NCI-H345 (cell line): Measurements from ENCODE around the gene RAB22A.

Experiments
- DNase-seq: peaks from one replicate; lab custom pipeline; 2025; lab: John Stamatoyannopoulos, UW

The RAB22A gene, protein sequence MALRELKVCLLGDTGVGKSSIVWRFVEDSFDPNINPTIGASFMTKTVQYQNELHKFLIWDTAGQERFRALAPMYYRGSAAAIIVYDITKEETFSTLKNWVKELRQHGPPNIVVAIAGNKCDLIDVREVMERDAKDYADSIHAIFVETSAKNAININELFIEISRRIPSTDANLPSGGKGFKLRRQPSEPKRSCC

DNA sequence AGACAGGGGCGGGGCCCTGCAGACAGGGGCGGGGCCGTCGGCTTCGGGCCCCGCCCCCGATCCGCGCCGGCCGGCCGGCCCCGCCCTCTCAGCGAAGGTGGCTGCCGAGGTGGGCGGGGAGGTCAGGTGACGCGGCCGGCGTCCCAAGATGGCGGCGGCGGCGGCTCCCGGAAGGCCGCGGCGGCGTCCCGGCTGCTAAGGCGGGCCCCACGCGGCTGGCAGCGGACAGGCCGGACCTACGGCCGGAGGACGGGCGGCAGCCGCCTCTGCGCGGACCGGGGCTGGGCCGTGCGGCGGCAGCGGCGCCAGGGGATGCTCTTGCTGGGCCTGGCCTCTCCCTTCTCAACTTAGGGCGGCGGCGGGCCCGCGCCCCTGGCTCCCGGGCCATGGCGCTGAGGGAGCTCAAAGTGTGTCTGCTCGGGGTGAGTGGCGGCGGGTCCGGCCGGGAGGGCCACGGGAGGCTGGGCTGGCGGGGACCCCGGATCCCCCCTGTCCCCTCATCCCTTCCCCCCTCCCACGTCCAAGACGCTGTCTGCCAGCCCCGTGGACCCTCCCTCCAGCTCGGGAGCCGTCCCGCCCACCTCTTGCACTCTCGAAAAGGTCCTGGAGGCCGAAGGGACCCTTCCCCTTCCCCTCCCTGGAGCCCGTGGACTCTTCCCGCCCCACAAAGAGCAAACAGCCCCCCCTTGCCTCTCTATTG, at the start of gene RAB22A:
TSS of gene RAB22A (plus strand) at position 125 of the 700 bp plus-strand sequence. CDS start at position 387, 262 bp downstream.
- peak; percentile 80 for DNase-seq

DNA sequence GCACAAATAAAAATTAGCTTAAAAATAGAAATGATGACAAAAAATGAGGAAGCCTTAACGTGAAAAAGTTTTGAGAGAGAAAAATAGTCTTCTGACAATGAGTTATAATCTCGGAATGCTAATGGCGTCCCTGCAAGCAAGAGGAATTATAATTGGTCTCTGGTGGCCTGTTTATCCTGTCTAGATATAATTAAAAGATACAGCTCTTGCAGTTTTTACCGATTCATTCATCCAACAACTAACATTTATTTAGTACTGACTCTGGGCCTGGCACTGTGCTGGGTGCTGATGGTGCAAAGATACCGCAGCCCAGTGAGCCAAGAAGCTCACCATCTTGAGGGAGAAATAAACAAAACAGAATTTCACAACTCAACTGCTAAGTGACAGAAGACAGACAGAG, 49.5 kb upstream of the RAB22A start:
- no peak for DNase-seq

DNA sequence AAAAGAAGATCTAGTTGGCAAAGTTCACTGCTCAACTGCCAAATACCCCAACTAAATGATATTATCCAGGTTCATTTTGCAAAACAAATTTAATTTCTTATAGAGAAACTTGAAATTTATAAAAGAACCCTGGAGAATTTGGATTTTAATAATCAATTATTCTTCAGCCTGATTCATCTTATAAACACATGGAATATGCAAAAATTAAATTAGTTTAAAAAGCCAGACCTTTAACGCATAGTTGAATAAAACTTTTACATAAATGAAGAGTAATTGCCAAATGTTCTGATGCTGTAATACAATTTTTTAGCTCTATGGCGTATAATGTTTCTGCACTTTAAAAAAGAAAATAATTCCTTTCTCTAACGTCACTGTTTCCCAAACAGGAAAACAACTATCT, 47.9 kb upstream of the RAB22A start:
- no peak for DNase-seq

DNA sequence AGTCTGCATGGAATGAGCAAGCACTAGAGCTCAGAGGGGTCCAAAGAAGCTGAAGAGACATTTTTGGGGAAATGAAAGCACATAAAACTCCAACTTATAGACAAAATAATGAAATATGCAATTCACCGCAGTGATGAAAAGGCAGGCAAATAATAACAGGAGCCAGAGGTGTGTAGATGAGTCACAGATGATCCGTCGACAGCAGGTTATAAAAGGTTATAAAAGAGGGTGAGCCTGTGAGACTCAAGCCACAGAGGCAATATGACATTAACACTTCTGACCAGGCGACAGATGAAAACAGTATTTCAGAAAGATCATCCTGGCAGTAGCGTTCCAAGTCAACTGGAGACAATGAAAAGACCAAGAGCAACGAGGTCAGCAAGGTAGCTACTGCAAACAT, 45.2 kb upstream of the RAB22A start:
- no peak for DNase-seq

DNA sequence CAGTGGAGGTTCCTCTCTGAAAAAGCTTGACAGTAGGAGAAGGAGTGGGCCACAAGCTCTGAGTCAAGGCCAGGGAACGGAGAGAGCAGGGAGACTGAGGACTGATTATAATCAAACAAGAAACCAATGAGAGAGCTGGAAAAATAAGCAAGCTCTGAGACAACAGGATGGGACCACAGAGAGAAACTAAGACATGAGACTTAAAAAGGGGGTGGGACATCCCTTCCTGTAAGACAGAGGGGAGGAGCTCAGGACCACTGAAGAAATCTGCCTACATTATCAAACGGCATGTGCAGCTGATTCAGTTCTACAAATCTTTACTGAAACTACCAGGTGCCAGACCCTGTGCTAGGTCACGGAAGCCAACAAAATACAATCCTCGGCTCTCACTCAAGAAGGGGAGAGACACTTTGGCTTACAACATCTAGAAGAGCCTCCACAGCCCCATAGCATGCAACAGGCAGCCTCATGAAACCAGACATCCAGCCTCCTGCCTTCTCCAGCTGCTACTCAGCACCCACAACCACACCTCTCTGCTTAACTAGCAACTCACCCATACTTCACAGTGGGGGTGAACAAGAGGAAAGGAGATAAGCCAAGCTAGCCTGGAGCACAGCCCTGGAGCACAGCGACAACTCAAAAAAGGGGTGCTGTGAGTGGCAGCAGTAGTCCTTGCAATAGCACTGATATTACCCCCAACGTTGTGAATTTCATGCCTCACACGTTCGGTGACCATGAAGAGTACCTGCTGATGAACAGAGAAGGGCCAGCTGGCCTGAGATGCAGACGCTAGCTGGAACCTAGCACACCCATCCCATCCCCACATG, 41.9 kb upstream of the RAB22A start:
- no peak for DNase-seq

DNA sequence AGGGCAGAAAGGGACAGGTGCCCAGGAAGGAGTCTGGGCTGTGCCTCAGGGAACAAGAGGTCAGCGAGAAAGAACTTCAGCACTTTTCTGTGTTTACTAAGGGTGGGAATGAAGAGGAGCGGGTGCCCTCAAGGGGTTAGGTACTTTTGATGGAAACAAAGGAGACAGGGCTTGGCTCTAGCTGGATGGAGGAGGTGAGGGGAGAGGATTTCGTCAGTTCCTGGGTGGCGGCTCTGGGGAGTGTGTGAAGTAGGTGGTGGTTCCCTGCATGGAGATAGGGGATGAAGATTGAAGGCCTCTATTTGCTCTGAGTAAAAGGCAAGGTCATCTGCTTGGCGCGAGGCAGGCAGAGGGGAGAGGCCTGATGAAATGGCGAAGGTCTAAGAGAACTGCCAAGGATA, 41.1 kb upstream of the RAB22A start:
- no peak for DNase-seq

DNA sequence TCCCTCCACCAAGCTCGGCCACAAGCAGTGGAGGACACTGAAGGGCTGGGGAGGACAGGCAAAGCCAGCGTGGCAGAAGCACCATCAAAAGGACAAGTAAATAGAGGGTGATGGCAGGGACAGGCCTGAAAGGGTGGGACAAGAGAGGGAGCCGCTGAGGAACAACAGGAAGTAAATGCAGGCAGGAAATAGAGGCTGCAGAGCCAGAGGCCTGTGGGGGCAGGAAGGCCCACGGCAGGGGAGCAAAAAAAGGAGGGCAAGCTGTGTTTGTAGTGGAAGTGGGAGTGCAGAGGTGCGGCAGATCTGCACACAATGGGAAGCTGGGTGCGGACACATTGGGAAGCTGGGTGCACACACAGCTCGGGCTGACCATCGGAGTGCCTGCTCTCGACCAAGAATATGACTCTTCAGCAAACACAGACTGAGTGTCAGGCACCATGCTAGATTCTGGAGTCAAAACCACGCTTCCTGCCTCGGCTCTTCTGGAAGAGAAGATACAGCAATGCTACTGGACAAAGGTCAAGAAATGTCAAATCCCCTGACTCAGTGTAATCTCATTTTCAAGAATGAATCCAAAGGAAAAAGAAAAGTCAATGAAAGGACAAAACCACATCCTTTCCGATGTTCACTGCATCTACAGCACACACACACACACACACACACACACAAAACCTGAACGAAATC, 40.4 kb upstream of the RAB22A start:
- DNase-seq = no peak

DNA sequence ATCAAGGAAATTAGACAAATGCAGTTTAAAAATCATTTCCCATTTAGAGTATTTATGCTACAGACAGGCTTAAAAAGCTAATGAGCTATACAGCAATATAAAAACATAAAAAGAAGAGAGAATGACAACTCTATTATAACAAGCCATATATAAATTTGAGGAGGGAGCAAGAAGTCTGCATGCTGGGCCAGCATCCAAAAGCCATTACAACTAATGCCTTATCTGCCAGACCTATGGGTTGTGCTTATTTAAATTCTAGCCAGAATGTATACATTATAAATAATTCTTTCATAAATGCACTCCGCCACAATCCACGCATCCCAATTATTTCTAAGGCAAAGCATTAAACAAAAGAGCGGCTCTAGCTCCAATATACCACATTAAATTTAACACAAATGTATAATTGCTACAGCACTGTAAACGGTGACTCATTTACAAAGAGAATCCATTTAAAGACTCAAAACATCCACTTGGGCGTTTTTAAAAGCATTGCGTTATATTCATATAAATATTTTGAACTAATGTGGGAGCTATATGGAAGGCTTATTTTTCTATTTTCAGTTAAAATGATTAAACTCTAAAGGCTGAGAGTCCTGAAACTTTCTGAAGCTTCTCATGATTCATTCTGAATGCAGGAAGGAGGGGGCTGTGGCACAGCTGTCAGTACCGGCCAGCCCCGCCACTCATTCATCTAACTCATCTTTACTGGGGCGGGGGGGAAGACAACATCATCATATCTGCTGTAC, 37.7 kb upstream of the RAB22A start:
- DNase-seq = no peak

DNA sequence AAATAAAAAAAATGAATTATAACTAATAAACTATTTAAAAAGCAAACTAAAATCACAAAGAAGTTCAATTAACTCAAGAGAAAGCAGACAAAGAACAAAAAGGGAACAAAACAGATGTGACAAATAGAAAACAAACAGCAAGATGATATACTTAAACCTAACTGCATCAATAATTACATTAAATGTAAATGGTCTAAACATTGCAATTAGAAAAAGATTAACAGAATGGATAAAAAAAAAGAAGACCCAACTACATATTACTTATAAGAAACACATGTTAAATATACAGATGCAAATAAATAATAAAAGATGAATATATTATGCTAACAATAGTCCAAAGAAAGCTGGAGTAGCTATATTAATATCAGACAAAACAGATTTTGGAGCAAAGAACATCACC, 35.1 kb upstream of the RAB22A start:
- no peak for DNase-seq

DNA sequence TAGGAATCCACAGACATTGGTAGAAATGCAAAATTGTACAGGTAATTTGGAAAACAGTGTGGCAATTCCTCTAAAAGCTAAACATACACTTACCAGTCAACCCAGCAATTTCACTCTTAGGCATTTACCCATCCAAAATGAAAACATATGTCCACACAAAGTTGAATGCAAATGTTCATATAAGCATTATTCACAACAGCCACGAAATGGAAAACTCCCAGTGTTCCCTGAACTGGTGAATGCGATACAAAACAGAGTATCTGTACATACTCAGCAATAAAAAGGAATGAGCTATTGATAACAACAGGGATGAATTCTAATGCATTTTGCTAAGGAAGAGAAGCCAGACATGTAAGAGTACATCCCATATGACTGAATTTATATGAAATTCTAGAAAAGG, 32.4 kb upstream of the RAB22A start:
- DNase-seq = no peak

DNA sequence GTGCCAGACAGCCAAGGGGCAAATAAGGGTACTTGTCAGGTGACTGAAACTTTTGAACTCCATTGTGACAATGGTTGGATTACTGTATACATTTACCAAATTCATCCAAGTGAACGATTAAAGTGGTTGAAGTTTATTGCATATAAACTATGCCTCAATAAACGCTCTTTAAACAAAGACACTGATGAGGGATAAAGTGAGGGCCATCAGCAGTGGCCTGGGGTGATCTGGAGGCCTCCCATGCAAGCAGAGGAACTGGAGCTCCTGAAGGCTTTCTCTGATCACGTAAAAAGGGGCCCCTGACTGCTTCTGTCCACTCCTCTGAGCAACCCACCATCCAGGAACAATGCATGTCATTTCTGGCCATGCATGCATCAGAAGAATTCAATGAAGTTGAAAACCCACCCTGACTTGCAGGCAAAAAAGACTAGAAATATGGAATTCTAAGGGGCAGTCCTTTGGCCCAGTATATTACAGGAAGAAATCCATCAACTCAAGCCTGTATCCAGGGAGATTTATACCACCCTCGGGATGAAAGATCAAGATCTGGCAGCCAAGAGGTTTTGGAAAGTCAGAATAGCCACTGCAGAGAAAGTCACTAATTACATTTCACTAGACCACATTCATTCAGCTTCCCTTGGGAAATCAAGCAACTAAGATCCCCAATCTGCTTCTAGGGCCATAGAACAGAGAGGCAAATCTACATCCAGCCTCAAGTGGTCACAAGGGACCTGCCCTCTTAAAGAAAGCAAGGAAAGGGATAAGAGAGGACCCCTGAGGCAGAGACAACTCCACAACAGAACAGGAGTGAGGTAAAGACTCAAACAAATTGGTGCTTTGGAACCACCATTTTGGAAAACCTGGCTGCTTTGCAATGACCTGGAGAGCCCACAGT, 31.7 kb upstream of the RAB22A start:
- DNase-seq = no peak

DNA sequence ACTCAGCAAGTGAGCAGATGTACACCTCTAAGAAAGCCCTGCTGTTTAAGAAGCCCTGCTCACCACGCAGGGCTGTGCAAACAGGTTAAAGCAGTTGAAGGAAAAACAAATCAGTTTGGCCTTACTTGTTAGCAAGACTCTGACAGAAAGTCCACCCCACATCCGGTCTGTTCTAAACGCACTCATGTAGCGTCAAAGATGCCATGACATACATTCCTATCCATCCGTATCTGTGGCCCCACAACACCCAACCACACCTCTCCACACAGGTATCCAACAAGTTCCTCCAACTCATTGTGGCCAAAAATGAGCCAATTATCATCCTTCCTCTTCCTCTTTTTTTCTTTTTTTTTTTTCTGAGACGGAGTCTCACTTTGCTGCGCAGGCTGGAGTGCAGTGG, 22.8 kb upstream of the RAB22A start:
- no peak for DNase-seq

DNA sequence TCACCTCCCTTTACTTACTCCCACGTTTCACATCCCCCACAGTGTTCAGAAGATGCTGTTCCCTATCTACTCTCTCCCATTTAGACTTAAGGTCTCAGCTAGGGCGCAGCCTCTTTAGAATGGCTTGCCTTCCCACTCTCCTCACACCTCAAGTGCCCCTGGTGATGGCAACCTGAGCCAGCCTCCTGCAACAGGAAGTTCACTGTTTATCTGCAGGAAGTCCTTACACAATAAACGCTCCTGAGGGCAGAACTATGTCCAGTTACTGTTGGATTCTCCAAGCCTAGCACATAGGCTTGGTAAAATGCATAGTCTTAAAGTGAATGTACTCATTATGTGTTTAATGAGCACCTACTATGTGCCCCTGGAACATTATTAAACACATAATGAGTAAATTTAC, 21.9 kb upstream of the RAB22A start:
- no peak for DNase-seq

DNA sequence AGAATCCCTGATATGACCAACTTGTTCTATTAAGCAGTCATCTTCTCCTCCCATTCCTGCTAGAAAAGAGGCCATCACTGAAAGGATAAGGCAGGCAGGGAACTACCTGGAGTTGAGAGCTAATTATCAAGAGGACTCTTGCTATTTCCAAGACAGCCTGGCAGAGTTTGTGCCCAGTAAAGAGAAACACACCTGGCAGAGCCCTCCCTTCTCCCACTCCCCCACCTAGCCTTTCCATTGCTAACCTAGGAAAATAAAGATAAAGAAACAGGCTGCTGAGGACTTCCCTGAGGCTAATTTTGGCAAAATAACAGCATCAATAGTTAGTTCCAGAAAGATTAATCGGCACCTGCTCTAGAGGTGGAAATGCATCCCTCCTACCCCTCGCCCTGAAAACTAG, 20.4 kb upstream of the RAB22A start:
- no peak for DNase-seq

DNA sequence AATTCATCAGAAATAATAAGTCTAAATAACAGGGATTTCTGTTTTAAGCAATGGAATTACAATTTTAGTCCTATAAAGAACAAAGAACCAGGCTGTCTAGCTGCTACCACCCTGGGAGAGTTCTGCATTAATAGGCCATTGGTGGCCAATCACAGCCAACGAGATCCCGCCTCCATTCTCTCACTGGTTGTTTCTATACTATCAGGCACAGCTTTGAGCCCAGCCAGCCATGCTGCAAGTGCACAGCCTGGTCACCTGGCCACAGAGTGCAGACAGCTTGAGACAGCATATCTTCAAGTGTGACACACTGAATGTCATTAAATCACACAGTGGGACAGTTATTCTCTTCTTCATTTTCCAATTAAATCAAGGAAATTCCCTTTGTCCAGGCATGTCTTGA, 16.1 kb upstream of the RAB22A start:
- no peak for DNase-seq

DNA sequence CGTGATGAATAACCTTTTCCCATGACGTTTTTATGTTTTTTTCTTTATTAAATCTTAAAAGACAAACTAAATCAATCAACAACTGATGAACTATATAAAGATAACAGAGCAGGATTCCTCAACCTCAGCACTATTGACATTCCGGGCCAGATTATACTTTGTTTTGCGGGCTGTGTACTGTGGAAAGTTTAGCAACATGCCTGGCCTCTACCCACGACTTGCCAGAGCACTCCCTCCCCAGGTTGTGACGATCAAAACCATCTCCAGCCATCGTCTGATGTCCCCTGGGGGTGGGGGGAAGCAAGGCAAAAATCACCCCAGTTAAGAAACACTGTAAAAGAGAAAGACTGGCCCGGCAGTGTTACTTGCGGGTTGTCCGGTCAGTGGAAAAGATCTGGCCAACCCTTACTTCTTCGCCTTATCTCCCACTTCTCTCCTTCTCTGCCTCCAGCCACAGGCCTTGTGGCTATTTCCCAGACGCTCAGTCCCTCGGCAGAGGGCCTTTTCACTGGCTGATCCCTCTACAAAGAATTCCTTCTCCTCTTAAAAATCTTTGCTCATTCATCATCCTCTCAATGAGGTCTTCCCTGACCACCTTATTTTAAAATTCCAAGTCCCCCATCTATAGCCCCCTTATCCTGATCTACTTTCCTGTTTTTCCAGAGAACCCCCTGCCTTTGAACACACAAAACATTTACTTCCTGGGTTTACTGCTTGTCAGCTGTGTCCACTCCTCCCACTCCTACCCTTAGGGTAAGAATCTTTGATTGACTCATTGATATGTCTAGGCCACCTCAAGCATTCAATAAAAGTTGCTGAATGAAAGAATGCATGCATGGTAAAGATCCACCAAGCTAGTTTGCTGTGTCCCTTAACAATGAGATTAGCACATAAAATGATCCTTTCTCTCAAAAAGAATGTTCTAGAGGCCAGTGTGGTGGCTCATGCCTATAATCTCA, 14.7 kb upstream of the RAB22A start:
- no peak for DNase-seq

DNA sequence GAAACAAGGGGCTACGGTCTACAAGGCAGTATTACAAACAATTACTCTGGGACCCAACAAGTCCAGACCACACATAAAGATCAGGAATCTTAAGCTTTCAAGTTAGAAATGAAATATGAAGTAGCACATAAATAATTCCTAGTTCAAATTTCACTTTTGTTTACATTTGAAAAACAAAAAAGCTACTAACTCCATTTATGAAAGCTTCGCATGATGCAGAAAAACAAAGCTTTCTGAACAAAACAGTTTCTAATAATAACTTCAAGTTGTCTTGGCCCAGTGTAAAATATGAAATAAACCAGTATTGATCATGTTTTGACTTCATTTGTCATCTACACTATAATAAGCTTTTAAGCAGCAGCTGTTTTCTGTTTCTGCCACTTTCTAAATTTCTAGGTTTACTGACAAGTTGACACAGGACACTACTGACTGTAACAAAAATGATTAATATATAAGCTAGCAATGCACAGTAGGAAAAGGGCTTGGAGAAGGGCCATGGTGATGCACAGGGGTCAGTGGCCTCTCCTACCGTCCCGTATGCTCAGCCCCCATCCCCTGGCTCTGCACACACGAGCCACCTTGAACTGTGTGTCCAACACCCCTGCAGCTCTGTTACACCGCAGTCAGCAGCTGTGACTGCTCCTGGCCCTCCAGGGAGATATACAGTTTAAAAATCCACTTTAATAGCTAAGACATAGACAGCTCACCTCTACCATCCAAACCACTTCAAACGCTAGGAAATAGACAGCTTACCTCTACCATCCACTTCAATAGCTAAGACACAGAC, 13.3 kb upstream of the RAB22A start:
- DNase-seq = no peak

DNA sequence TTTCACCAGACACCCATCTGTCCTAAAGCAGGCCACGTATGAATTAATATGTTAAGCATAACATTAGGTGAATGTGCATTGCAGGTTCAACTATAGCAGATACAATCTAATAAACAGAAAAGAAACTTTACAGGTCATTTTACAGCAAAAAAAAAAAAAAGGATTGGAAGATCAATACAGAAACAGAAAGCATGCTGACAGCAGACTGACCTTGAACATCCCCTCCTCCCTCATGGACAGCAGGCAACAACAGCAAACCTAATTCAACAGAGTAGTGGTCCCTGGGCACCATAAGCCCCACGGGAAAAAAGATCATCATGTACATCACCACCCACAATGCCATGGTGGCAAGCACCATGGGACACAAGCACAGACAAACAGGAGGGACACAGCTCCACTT, 12.1 kb upstream of the RAB22A start:
- DNase-seq = no peak

DNA sequence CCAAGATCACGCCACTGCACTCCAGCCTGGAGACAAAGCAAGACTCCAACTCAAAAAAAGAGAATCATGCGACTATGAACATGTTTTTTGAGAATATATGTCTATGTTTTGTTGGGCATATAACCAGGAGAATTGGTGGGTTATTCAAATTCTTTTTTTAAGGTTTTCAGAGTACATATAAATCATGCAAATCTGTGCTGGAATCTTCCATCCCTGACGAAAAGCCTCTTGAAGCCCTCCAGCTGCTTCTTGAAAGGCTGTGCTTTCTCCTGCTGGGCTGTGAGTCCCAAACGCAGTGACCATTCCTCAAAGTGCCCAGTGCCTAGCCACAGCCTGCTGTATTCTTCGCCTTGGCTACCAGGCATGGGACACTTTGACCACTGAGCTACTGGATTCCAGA, 9.2 kb upstream of the RAB22A start:
- no peak for DNase-seq
